ENCODE data around the gene GDE1. TPM values are rescaled to one million over a fixed set of nuclear protein-coding genes. Genes with fewer than 3 reads are reported as not detected.

Gene GDE1
- total RNA-seq, 2 donors from 2014 or later: 29.7 to 30.6 TPM

DNA sequence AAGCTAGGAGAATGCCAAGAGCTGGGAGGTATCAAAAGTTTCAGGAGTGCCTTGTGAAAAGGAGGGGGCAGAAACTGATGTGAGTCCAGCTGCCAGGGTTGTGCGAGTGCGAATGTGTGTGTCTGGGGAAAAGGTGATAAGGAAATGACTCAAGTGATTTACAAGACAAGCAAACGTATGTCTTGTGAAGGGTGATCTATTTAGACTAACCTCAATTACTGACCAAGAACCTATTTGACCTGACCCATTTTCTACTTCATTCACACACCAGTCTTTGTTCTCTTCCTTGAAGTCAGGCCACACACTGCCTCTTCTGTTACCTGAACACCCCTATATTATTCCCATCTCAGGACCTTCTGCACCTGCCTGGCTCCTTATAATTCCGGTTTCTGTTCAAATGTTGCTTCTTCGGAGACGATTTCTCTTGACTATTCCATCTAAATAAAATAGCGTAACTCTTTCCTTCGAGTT lies 1.0 kb downstream of the GDE1 start:
- DNase-seq (peak in 1 of 4 donors; percentile 18), ATAC-seq (no peak)
- no peaks in the 10 kb centered on the region for H3K27me3 ChIP-seq
- peak overlapping the region in 1 of 2 donors; percentile 82 for H3K4me3 ChIP-seq
- intact Hi-C loops (cut with DNase I): no loop called here
- 1 to 2% methylated on average over 8 of the region's 8 CpGs for WGBS, 2 donors
- H3K27ac ChIP-seq: peak overlapping the region in 3 of 4 donors; percentile 88 to 98 (median 93)
- TF ChIP-seq, protein P1, sequence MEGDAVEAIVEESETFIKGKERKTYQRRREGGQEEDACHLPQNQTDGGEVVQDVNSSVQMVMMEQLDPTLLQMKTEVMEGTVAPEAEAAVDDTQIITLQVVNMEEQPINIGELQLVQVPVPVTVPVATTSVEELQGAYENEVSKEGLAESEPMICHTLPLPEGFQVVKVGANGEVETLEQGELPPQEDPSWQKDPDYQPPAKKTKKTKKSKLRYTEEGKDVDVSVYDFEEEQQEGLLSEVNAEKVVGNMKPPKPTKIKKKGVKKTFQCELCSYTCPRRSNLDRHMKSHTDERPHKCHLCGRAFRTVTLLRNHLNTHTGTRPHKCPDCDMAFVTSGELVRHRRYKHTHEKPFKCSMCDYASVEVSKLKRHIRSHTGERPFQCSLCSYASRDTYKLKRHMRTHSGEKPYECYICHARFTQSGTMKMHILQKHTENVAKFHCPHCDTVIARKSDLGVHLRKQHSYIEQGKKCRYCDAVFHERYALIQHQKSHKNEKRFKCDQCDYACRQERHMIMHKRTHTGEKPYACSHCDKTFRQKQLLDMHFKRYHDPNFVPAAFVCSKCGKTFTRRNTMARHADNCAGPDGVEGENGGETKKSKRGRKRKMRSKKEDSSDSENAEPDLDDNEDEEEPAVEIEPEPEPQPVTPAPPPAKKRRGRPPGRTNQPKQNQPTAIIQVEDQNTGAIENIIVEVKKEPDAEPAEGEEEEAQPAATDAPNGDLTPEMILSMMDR (IDR thresholded peaks at IDR 0.05): no peak
- TF ChIP-seq POLR2A (IDR thresholded peaks at IDR 0.05): no peak
- H3K4me1 ChIP-seq: peaks cover 37% of the 10 kb centered on the region
- no peaks in the 10 kb centered on the region for H3K36me3 ChIP-seq (replicated peaks in 1 of 2; ENCODE audit: insufficient read depth in 1 of 2, low read depth in 2 of 2)
- H3K9me3 ChIP-seq: no peaks in the 10 kb centered on the region

DNA sequence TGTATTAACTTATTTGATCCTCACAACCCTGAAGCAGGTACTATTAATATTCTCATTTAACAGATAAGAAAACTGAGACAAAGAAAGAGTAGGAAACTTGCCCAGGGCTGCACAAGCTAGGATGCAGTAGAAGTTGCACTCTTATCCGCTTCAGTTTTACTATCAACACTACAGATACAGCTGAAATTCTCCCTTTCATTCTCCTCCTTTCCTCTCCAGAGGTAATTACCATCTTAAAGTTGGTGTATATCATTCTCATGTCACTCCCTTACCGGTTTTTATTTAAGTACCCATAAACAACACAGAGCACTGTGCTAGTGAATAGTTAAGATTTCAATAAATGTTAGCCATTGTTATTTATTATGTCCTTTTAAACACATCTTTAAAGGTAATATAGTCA lies 3.5 kb downstream of the GDE1 start:
- Histone ChIP-seq H3K4me1 (peaks cover 21% of the 10 kb centered on the region), H3K27ac (no peak overlapping the region), H3K9me3 (no peaks in the 10 kb centered on the region), H3K36me3 (replicated peaks in 1 of 2; ENCODE audit: insufficient read depth in 1 of 2, low read depth in 2 of 2) (no peaks in the 10 kb centered on the region), H3K4me3 (no peak overlapping the region), H3K27me3 (no peaks in the 10 kb centered on the region)
- DNase-seq (no peak), ATAC-seq (no peak)
- intact Hi-C loops (cut with DNase I): no loop called here
- TF ChIP-seq, protein P1 (IDR thresholded peaks at IDR 0.05): no peak
- TF ChIP-seq POLR2A (IDR thresholded peaks at IDR 0.05): no peak
- WGBS, 2 donors: 63 to 70% methylated on average over 2 of the region's 2 CpGs

DNA sequence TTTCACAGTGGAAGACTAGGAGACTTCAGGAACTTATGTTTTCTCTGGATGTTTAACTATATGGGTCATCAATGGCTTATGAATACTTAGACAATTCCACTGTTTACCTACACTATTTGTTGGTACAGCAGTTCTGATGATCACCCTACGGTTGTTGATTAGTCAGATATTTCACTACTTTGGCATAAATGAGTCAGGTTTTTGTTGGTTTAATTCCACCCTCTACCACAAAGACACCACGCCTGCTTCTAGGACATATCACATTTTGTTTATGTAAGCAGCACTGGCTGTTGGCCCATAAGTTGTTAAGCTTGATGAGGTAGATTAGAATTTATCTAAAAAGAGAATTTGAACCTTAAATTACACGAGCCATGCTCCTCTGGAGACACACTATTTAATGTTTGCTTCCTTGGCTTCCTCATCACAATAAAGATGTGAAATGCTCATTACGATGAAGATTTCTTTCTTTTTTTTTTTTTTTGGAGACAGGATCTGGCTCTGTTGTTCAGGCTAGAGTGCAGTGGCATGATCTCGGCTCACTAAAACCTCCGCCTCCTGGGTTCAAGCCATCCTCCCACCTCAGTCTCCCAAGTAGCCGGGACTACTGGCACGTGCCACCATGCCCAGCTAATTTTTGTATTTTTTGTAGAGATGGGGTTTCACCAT lies 4.3 kb downstream of the GDE1 start:
- Histone ChIP-seq H3K4me3 (no peak overlapping the region), H3K36me3 (replicated peaks in 1 of 2; ENCODE audit: insufficient read depth in 1 of 2, low read depth in 2 of 2) (no peaks in the 10 kb centered on the region), H3K27me3 (no peaks in the 10 kb centered on the region), H3K27ac (no peak overlapping the region), H3K9me3 (no peaks in the 10 kb centered on the region), H3K4me1 (peaks cover 18% of the 10 kb centered on the region)
- DNase-seq (no peak), ATAC-seq (no peak)
- 79 to 83% methylated on average over 8 of the region's 8 CpGs for WGBS, 2 donors
- TF ChIP-seq, protein P1 (IDR thresholded peaks at IDR 0.05): no peak
- no peak for TF ChIP-seq POLR2A (IDR thresholded peaks at IDR 0.05)
- intact Hi-C loops (cut with DNase I): no loop called here

DNA sequence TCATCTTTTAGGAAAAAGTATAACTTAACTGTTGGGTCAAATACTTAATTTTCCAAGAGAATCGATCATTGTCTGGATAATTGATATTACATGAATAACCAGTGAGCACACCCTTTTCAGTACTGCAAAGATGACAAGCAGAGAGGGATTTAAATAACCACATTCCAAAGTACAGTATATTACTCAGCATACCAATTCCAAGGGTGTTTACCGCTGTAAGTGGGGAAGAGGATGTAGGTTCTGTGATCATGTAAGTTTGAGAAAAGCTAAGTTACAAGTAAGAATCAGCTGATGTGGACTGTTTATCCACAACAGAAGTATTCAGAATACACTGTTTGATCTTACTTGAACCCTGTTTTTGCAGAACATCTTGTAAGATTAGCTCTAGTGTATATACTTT lies 6.1 kb downstream of the GDE1 start:
- DNase-seq: no peak
- Histone ChIP-seq H3K4me3 (no peak overlapping the region), H3K27me3 (no peaks in the 10 kb centered on the region)

More for the DNA sequence above, 6.1 kb downstream of the GDE1 start:
- intact Hi-C loops (cut with DNase I): no loop called here
- ATAC-seq: no peak
- H3K36me3 ChIP-seq (replicated peaks in 1 of 2; ENCODE audit: insufficient read depth in 1 of 2, low read depth in 2 of 2): no peaks in the 10 kb centered on the region
- H3K27ac ChIP-seq: no peak overlapping the region
- TF ChIP-seq, protein P1 (IDR thresholded peaks at IDR 0.05): no peak
- TF ChIP-seq POLR2A (IDR thresholded peaks at IDR 0.05): no peak
- peaks cover 11% of the 10 kb centered on the region for H3K4me1 ChIP-seq
- 79 to 89% methylated on average over 2 of the region's 2 CpGs for WGBS, 2 donors
- H3K9me3 ChIP-seq: no peaks in the 10 kb centered on the region
